HEK293 (cell line): Measurements from ENCODE around the gene ARHGEF40.

Experiments
- CTCF ChIA-PET: fragments of 350-600 bp; formaldehyde crosslinking; extraction: SDS; loops from one replicate; lab custom pipeline; 2021; ENCODE audit warnings: antibody characterized with exemption; lab: Yijun Ruan, JAX
- POLR2A ChIA-PET: fragments of 300-600 bp; formaldehyde crosslinking; extraction: SDS; loops from one replicate; lab custom pipeline; 2020; ENCODE audit warnings: antibody characterized with exemption, inconsistent platforms; lab: Yijun Ruan, JAX
- H3K27ac ChIP-seq: fragments of 200-500 bp; sonication (Bioruptor generic); 2 replicates; pipeline ENCODE4 v1.5.1; 2014; ENCODE audit warnings: low read depth, low read length, control low read depth, inconsistent platforms; ENCODE audit errors: extremely low read depth
- H3K36me3 ChIP-seq, 2 experiments: fragments of 200-500 bp in 1 of 2; sonication (Bioruptor generic) in 1 of 2; 1 replicate in 1 of 2; 2 replicates in 1 of 2; pipeline ENCODE4 v1.5.1; 2014 to 2017; ENCODE audit warnings: inconsistent platforms in 2 of 2, low read length in 2 of 2; ENCODE audit not compliant: control insufficient read depth in 2 of 2, insufficient read depth in 1 of 2
- H3K4me1 ChIP-seq: fragments of 200-500 bp; sonication (Bioruptor generic); 2 replicates; pipeline ENCODE4 v1.5.1; 2014; ENCODE audit warnings: mild to moderate bottlenecking, low read length, inconsistent platforms; ENCODE audit not compliant: control insufficient read depth, insufficient read depth
- H3K4me3 ChIP-seq: 2 replicates; pipeline ENCODE4 v1.5.1; 2011; ENCODE audit warnings: low read depth, mild to moderate bottlenecking, control low read depth, low read length, moderate library complexity
- H3K9me3 ChIP-seq: fragments of 200-500 bp; sonication (Bioruptor generic); 2 replicates; pipeline ENCODE4 v1.5.1; 2014; ENCODE audit warnings: low read depth, low read length, inconsistent platforms; ENCODE audit not compliant: control insufficient read depth, insufficient read depth
- ZNF214 ChIP-seq: fragments of 450-650 bp; formaldehyde crosslinking; IDR thresholded peaks from 2 replicates; pipeline ENCODE4 v1.5.1; 2017; ENCODE audit warnings: missing biosample characterization, mild to moderate bottlenecking, missing genetic modification characterization, borderline replicate concordance
- ZNF23 ChIP-seq: fragments of 450-650 bp; formaldehyde crosslinking; IDR thresholded peaks from 2 replicates; pipeline ENCODE4 v1.5.1; 2016; ENCODE audit warnings: missing biosample characterization, missing genetic modification characterization, borderline replicate concordance
- ZNF292 ChIP-seq: fragments of 450-650 bp; formaldehyde crosslinking; IDR thresholded peaks from 2 replicates; pipeline ENCODE4 v1.5.1; 2016; ENCODE audit warnings: low read depth, missing biosample characterization, missing genetic modification characterization, borderline replicate concordance
- ZNF324 ChIP-seq: fragments of 450-650 bp; formaldehyde crosslinking; IDR thresholded peaks from 2 replicates; pipeline ENCODE4 v1.5.1; 2016; ENCODE audit warnings: missing biosample characterization, missing genetic modification characterization
- ZNF354C ChIP-seq: fragments of 450-650 bp; formaldehyde crosslinking; IDR thresholded peaks from 2 replicates; pipeline ENCODE4 v1.5.1; 2016; ENCODE audit warnings: missing biosample characterization, missing genetic modification characterization, low read depth, borderline replicate concordance
- ZNF501 ChIP-seq: fragments of 450-650 bp; formaldehyde crosslinking; IDR thresholded peaks from 2 replicates; pipeline ENCODE4 v1.5.1; 2016; ENCODE audit warnings: missing biosample characterization, missing genetic modification characterization
- ZNF639 ChIP-seq: fragments of 450-650 bp; formaldehyde crosslinking; IDR thresholded peaks from 2 replicates; pipeline ENCODE4 v1.5.1; 2016; ENCODE audit warnings: missing biosample characterization, missing genetic modification characterization
- ZNF677 ChIP-seq: fragments of 450-650 bp; IDR thresholded peaks from 2 replicates; pipeline ENCODE4 v1.5.0; 2018; ENCODE audit warnings: missing biosample characterization, mild to moderate bottlenecking, missing genetic modification characterization, moderate library complexity
- ZNF747 ChIP-seq: fragments of 450-650 bp; formaldehyde crosslinking; IDR thresholded peaks from 2 replicates; pipeline ENCODE4 v1.5.1; 2016; ENCODE audit warnings: missing biosample characterization, missing genetic modification characterization
- ZNF768 ChIP-seq: fragments of 450-650 bp; formaldehyde crosslinking; IDR thresholded peaks from 2 replicates; pipeline ENCODE4 v1.5.1; 2018; ENCODE audit warnings: missing biosample characterization, mild to moderate bottlenecking, missing genetic modification characterization
- ZSCAN23 ChIP-seq: fragments of 450-650 bp; formaldehyde crosslinking; IDR thresholded peaks from 2 replicates; pipeline ENCODE4 v1.5.1; 2016; ENCODE audit warnings: missing biosample characterization, missing genetic modification characterization
- TF ChIP-seq, protein P1 (sequence below): fragments of 450-650 bp; formaldehyde crosslinking; IDR thresholded peaks from 2 replicates; pipeline ENCODE4 v1.5.1; 2016; ENCODE audit warnings: missing biosample characterization, missing genetic modification characterization
- TF ChIP-seq, protein P2 (sequence below): fragments of 450-650 bp; formaldehyde crosslinking; conservative IDR thresholded peaks from 2 replicates; pipeline ENCODE4 v1.5.1; 2016; ENCODE audit warnings: low read depth, missing biosample characterization, missing genetic modification characterization
- TF ChIP-seq, protein P3 (sequence below): fragments of 450-650 bp; formaldehyde crosslinking; IDR thresholded peaks from 2 replicates; pipeline ENCODE4 v1.5.1; 2016; ENCODE audit warnings: missing biosample characterization, missing genetic modification characterization

The ARHGEF40 gene

GRCh38 chr14:21088687-21089086 lies 18.6 kb downstream of the ARHGEF40 start (continued):
- no peak for TF ChIP-seq ZNF292 (tag by site-specific recombination)
- TF ChIP-seq, protein P1, sequence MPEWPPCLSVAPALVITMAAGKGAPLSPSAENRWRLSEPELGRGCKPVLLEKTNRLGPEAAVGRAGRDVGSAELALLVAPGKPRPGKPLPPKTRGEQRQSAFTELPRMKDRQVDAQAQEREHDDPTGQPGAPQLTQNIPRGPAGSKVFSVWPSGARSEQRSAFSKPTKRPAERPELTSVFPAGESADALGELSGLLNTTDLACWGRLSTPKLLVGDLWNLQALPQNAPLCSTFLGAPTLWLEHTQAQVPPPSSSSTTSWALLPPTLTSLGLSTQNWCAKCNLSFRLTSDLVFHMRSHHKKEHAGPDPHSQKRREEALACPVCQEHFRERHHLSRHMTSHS (tag by site-specific recombination): no peak
- TF ChIP-seq ZNF354C (tag by site-specific recombination): no peak

GRCh38 chr14:21089271-21089670 lies 19.2 kb downstream of the ARHGEF40 start:
- Histone ChIP-seq H3K4me3 (no peak overlapping the region), H3K4me1 (peaks cover 6% of the 10 kb centered on the region; the same call in 1 of the 2 replicates), H3K36me3 (peaks cover 11 to 79% of the 10 kb centered on the region in 2 experiments; a peak in 2 of 3 replicates), H3K27ac (no peak overlapping the region), H3K9me3 (no peaks in the 10 kb centered on the region)
- ChIA-PET POLR2A (interaction anchor here (0.9 to 9.9 kb wide), 4 partner anchors 9 to 18 kb away, joined by 3 to 71 read pairs (median 5); partner anchors contain the start of genes ARHGEF40 and ZNF219), CTCF (interaction anchor here (0.7 to 4.0 kb wide), 11 partner anchors 11 to 84 kb away, joined by 3 to 42 read pairs (median 5); partner anchors contain the start of gene ARHGEF40)
- TF ChIP-seq ZNF677 (tag by site-specific recombination) (no peak), ZNF324 (tag by site-specific recombination) (no peak), ZNF747 (tag by site-specific recombination) (no peak), ZSCAN23 (tag by site-specific recombination) (no peak), ZNF768 (no peak), ZNF23 (tag by site-specific recombination) (no peak), ZNF501 (no peak), ZNF214 (no peak)
- TF ChIP-seq, protein P2, sequence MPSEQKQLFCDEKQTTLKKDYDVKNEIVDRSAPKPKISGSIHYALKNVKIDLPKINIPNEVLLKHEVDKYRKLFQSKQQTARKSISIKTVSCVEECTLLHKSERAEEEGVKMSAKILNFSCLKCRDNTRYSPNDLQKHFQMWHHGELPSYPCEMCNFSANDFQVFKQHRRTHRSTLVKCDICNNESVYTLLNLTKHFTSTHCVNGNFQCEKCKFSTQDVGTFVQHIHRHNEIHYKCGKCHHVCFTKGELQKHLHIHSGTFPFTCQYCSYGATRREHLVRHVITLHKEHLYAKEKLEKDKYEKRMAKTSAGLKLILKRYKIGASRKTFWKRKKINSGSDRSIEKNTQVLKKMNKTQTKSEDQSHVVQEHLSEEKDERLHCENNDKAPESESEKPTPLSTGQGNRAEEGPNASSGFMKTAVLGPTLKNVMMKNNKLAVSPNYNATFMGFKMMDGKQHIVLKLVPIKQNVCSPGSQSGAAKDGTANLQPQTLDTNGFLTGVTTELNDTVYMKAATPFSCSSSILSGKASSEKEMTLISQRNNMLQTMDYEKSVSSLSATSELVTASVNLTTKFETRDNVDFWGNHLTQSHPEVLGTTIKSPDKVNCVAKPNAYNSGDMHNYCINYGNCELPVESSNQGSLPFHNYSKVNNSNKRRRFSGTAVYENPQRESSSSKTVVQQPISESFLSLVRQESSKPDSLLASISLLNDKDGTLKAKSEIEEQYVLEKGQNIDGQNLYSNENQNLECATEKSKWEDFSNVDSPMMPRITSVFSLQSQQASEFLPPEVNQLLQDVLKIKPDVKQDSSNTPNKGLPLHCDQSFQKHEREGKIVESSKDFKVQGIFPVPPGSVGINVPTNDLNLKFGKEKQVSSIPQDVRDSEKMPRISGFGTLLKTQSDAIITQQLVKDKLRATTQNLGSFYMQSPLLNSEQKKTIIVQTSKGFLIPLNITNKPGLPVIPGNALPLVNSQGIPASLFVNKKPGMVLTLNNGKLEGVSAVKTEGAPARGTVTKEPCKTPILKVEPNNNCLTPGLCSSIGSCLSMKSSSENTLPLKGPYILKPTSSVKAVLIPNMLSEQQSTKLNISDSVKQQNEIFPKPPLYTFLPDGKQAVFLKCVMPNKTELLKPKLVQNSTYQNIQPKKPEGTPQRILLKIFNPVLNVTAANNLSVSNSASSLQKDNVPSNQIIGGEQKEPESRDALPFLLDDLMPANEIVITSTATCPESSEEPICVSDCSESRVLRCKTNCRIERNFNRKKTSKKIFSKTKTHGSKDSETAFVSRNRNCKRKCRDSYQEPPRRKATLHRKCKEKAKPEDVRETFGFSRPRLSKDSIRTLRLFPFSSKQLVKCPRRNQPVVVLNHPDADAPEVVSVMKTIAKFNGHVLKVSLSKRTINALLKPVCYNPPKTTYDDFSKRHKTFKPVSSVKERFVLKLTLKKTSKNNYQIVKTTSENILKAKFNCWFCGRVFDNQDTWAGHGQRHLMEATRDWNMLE: no peak
- TF ChIP-seq, protein P3, sequence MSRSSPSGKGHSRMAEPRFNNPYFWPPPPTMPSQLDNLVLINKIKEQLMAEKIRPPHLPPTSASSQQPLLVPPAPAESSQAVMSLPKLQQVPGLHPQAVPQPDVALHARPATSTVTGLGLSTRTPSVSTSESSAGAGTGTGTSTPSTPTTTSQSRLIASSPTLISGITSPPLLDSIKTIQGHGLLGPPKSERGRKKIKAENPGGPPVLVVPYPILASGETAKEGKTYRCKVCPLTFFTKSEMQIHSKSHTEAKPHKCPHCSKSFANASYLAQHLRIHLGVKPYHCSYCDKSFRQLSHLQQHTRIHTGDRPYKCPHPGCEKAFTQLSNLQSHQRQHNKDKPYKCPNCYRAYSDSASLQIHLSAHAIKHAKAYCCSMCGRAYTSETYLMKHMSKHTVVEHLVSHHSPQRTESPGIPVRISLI (tag by site-specific recombination): no peak

GRCh38 chr14:21089877-21090193 lies 19.7 kb downstream of the ARHGEF40 start:
- Histone ChIP-seq H3K4me3 (no peak overlapping the region), H3K27ac (no peak overlapping the region), H3K4me1 (peaks cover 8% of the 10 kb centered on the region; the same call in 1 of the 2 replicates), H3K36me3 (peaks cover 11 to 73% of the 10 kb centered on the region in 2 experiments; a peak in 2 of 3 replicates)
- POLR2A ChIA-PET: interaction anchor here (0.9 to 9.9 kb wide), 4 partner anchors 9 to 75 kb away, joined by 4 to 71 read pairs (median 5); partner anchors contain the start of genes ARHGEF40 and ZNF219
- CTCF ChIA-PET: interaction anchor here (0.6 to 4.0 kb wide), 12 partner anchors 10 to 283 kb away, joined by 3 to 42 read pairs (median 4); partner anchors contain the start of gene ARHGEF40
- TF ChIP-seq ZNF639: no peak
- TF ChIP-seq, all 188 proteins: peak for 0
- H3K9me3 ChIP-seq: no peaks in the 10 kb centered on the region
